ENCODE results near the gene TRAPPC11. TPM values are rescaled to one million over a fixed set of nuclear protein-coding genes. Genes with fewer than 3 reads are reported as not detected.

TRAPPC11 gene
- total RNA-seq, 4 donors from 2014 or later: 34.6 to 84.1 (median 41.8) TPM

- H3K27me3 ChIP-seq: no peaks in the 10 kb centered on the region
- H3K4me1 ChIP-seq: peaks cover 31 to 32% of the 10 kb centered on the region in 2 donors
- H3K36me3 ChIP-seq: no peaks in the 10 kb centered on the region
- DNase-seq: no peak
- no peaks in the 10 kb centered on the region for H3K9me3 ChIP-seq
- intact Hi-C loops (cut with DNase I): no loop called here
- H3K4me3 ChIP-seq (replicated peaks in 1 of 3): no peak overlapping the region
- 91 to 94% methylated on average over 1 of the region's 1 CpG for WGBS, 2 donors
- H3K27ac ChIP-seq: no peak overlapping the region
- TF ChIP-seq POLR2A (IDR thresholded peaks at IDR 0.05) (no peak), CTCF (IDR thresholded peaks at IDR 0.05) (no peak)
Measured at GRCh38 chr4:183760326-183760725, 101.2 kb downstream of the TRAPPC11 start.

Small RNA genes within 50 kb of the gene (small RNA-seq; reads per million reads assigned to genes)
- not detected for gene RNU6-1053P
- not detected for gene RNU6-335P
- not detected for gene RNU6-479P

Other genes starting within 250 kb of the TRAPPC11 start
- gene CDKN2AIP, start 214.7 kb upstream of the TRAPPC11 start, total RNA-seq: 10 to 100 TPM; 16.9 to 30.3 (median 22.8) TPM
- gene ING2, start 154.2 kb upstream of the TRAPPC11 start, total RNA-seq: 10 to 100 TPM; 17.2 to 21.4 (median 18.8) TPM
- gene RWDD4, start 108 bp upstream of the TRAPPC11 start, total RNA-seq: 10 to 100 TPM; 33.3 to 43.5 (median 41.5) TPM
- 10 to 100 TPM; 27.3 to 57.7 (median 43.3) TPM for gene STOX2, start 246.0 kb downstream of the TRAPPC11 start, total RNA-seq

All from thyroid gland (tissue), 4 donors.